IMR-90 (cell line): Measurements from ENCODE around the gene RGP1. TPM values are rescaled to one million over a fixed set of nuclear protein-coding genes. Genes with fewer than 3 reads are reported as not detected.
A peak's percentile ranks its signal among the peaks of the same experiment; 100 is the strongest.

ENCODE experiments used
- ATAC-seq: fragments of 200-7000 bp; cut with Tn5 transposase; 2 replicates; pipeline ENCODE4 v1.9.1; 2020; ENCODE audit warnings: low read depth, mild to moderate bottlenecking, moderate library complexity
- BruUV-seq: library from RNA; stranded (reverse); fragments of 400-500 nt; replicated peaks from 2 replicates; lab custom pipeline; 2021; lab: Mats Ljungman, UMichigan
- CTCF ChIA-PET: fragments of 300-600 bp; formaldehyde crosslinking; extraction: SDS; loops from one replicate; lab custom pipeline; 2021; ENCODE audit warnings: antibody characterized with exemption; lab: Yijun Ruan, JAX
- POLR2A ChIA-PET: fragments of 300-600 bp; sonication (Branson Sonifier 250); formaldehyde crosslinking; loops from one replicate; lab custom pipeline; 2022; ENCODE audit warnings: antibody characterized with exemption; ENCODE audit not compliant: unreplicated experiment; lab: Charles Lee
- DNase-seq: peaks from one replicate; pipeline ENCODE4 v3.0.0; 2013
- H2AFZ ChIP-seq: replicated peaks from 2 replicates; pipeline ENCODE3; 2013; ENCODE audit warnings: low read length, mild to moderate bottlenecking; ENCODE audit not compliant: poor library complexity
- H2AK5ac ChIP-seq: 2 replicates; pipeline ENCODE4 v1.6.1; 2013; ENCODE audit warnings: low read depth, low read length, inconsistent platforms
- H2AK9ac ChIP-seq: replicated peaks from 2 replicates; pipeline ENCODE3; 2013; ENCODE audit warnings: mild to moderate bottlenecking, low read depth, low read length, moderate library complexity; ENCODE audit not compliant: poor library complexity
- H2BK120ac ChIP-seq: 2 replicates; pipeline ENCODE4 v1.6.1; 2013; ENCODE audit warnings: low read depth, low read length, inconsistent platforms
- H2BK15ac ChIP-seq: 3 replicates; pipeline ENCODE4 v1.6.1; 2013; ENCODE audit warnings: low read depth, low read length, inconsistent platforms
- H2BK20ac ChIP-seq: 2 replicates; pipeline ENCODE4 v1.6.1; 2013; ENCODE audit warnings: low read depth, mild to moderate bottlenecking, inconsistent platforms, low read length, moderate library complexity
- H2BK5ac ChIP-seq: 2 replicates; pipeline ENCODE4 v1.6.1; 2013; ENCODE audit warnings: mild to moderate bottlenecking, low read depth, low read length, inconsistent platforms; ENCODE audit not compliant: poor library complexity, severe bottlenecking
- H3K14ac ChIP-seq: replicated peaks from 2 replicates; pipeline ENCODE4 v1.6.1; 2013; ENCODE audit warnings: low read depth, low read length, inconsistent platforms
- H3K18ac ChIP-seq: 2 replicates; pipeline ENCODE4 v1.6.1; 2013; ENCODE audit warnings: low read depth, low read length, control low read depth
- H3K23ac ChIP-seq: 2 replicates; pipeline ENCODE4 v1.6.1; 2013; ENCODE audit warnings: low read depth, low read length, inconsistent platforms
- H3K27ac ChIP-seq: 2 replicates; pipeline ENCODE4 v1.5.1; 2013; ENCODE audit warnings: mild to moderate bottlenecking, control low read depth, low read length; ENCODE audit not compliant: insufficient read depth
- H3K27me3 ChIP-seq: 2 replicates; pipeline ENCODE4 v1.6.1; 2013; ENCODE audit warnings: low read length; ENCODE audit not compliant: control insufficient read depth, insufficient read depth
- H3K36me3 ChIP-seq: 2 replicates; pipeline ENCODE4 v1.6.1; 2013; ENCODE audit warnings: low read length, mixed read lengths; ENCODE audit not compliant: control insufficient read depth, insufficient read depth
- H3K4ac ChIP-seq: 2 replicates; pipeline ENCODE4 v1.6.1; 2013; ENCODE audit warnings: low read depth, low read length, inconsistent platforms
- H3K4me1 ChIP-seq: 2 replicates; pipeline ENCODE4 v1.6.1; 2013; ENCODE audit warnings: low read length, mixed read lengths; ENCODE audit not compliant: control insufficient read depth, insufficient read depth
- H3K4me2 ChIP-seq: 2 replicates; pipeline ENCODE4 v1.6.1; 2013; ENCODE audit warnings: low read depth, mild to moderate bottlenecking, control low read depth, low read length, moderate library complexity
- H3K4me3 ChIP-seq: 2 replicates; pipeline ENCODE4 v1.5.1; 2013; ENCODE audit warnings: low read depth, mild to moderate bottlenecking, control low read depth, low read length, moderate library complexity; ENCODE audit not compliant: insufficient read depth
- H3K56ac ChIP-seq: 2 replicates; pipeline ENCODE4 v1.6.1; 2013; ENCODE audit warnings: low read length, inconsistent platforms; ENCODE audit not compliant: insufficient read depth; ENCODE audit errors: extremely low read depth
- H3K79me1 ChIP-seq, 2 experiments: 2 replicates each; pipeline ENCODE4 v1.6.1; 2013; ENCODE audit warnings: low read length in 2 of 2, inconsistent platforms in 1 of 2, low read depth in 1 of 2
- H3K9ac ChIP-seq: 2 replicates; pipeline ENCODE4 v1.6.1; 2013; ENCODE audit warnings: low read depth, low read length, control low read depth
- H3K9me1 ChIP-seq: 2 replicates; pipeline ENCODE4 v1.6.1; 2013; ENCODE audit warnings: low read length, inconsistent platforms; ENCODE audit not compliant: insufficient read depth
- H3K9me3 ChIP-seq: 2 replicates; pipeline ENCODE4 v1.6.1; 2013; ENCODE audit warnings: low read length; ENCODE audit not compliant: control insufficient read depth, insufficient read depth
- H4K20me1 ChIP-seq: 2 replicates; pipeline ENCODE4 v1.6.1; 2013; ENCODE audit warnings: low read length, inconsistent platforms; ENCODE audit not compliant: insufficient read depth
- H4K5ac ChIP-seq: 2 replicates; pipeline ENCODE4 v1.6.1; 2013; ENCODE audit warnings: mild to moderate bottlenecking, low read depth, low read length, control low read depth
- H4K8ac ChIP-seq, 2 experiments: 2 replicates each; pipeline ENCODE4 v1.6.1; 2013; ENCODE audit warnings: low read depth in 2 of 2, low read length in 2 of 2, control low read depth in 1 of 2, inconsistent platforms in 1 of 2
- H4K91ac ChIP-seq: 2 replicates; pipeline ENCODE4 v1.6.1; 2013; ENCODE audit warnings: low read depth, low read length, inconsistent platforms; ENCODE audit not compliant: insufficient read depth
- BHLHE40 ChIP-seq: fragments of 150-350 bp; IDR thresholded peaks from 2 replicates; pipeline ENCODE4 v1.6.1; 2016; ENCODE audit warnings: mild to moderate bottlenecking, low read depth, low read length
- FOS ChIP-seq: fragments of 150-350 bp; IDR thresholded peaks from 2 replicates; pipeline ENCODE4 v1.6.1; 2016; ENCODE audit warnings: low read depth, low read length
- NFE2L2 ChIP-seq: fragments of 150-350 bp; IDR thresholded peaks from 2 replicates; pipeline ENCODE4 v1.6.1; 2016; ENCODE audit warnings: low read depth, mild to moderate bottlenecking, low read length
- RCOR1 ChIP-seq: IDR thresholded peaks from 2 replicates; pipeline ENCODE4 v1.6.1; 2012; ENCODE audit warnings: mild to moderate bottlenecking, low read length, improper control_type of control experiment; ENCODE audit not compliant: insufficient replicate concordance
- SMC3 ChIP-seq: fragments of 150-350 bp; IDR thresholded peaks from 2 replicates; pipeline ENCODE4 v1.6.1; 2016; ENCODE audit warnings: low read depth, mild to moderate bottlenecking, antibody characterized with exemption, low read length, moderate library complexity
- WGBS, 2 experiments: methylation state at CpG; one replicate each; pipeline versions ENCODE4 v1.1.5 to v1.1.7; 2013; ENCODE audit warnings: missing lambda C conversion rate in 2 of 2; ENCODE audit not compliant: insufficient read length in 1 of 2; ENCODE audit errors: extremely low coverage in 2 of 2; 5-methylcytosine and 5-hydroxymethylcytosine counted together
- dilution Hi-C: fragments of 300-500 bp; cut with HindIII; formaldehyde crosslinking; loops from one replicate; pipeline ENCODE4 v1.14.3; 2018; ENCODE audit warnings: low sequenced_read_pairs; ENCODE audit not compliant: unreplicated experiment
- in situ Hi-C: fragments of 300-500 bp; cut with MboI; formaldehyde crosslinking; loops from 3 replicates; pipeline ENCODE4 v1.14.3; 2019; ENCODE audit warnings: low sequenced_read_pairs, inconsistent platforms, mixed read lengths
- intact Hi-C: fragments of 100-400 bp; cut with micrococcal nuclease; formaldehyde crosslinking; loops from 2 replicates; pipeline ENCODE4 v1.10.0; 2022
- polyA plus RNA-seq, 3 experiments: library from polyadenylated mRNA; depleted of rRNA; stranded (reverse); fragments of >200 nt; gene quantifications; 2 replicates each; pipeline ENCODE4 v1.2.3, GENCODE V29; 2012; ENCODE audit warnings: low replicate concordance in 1 of 3
- total RNA-seq: library from RNA; depleted of rRNA; stranded (reverse); fragments of >200 nt; gene quantifications from 2 replicates; pipeline ENCODE4 v1.2.3, GENCODE V29; 2012

Gene RGP1
- total and polyA plus RNA-seq, 2 of the 4 experiments (the other 2 are of a cell fraction), result 10.2 to 14.3 TPM

DNA sequence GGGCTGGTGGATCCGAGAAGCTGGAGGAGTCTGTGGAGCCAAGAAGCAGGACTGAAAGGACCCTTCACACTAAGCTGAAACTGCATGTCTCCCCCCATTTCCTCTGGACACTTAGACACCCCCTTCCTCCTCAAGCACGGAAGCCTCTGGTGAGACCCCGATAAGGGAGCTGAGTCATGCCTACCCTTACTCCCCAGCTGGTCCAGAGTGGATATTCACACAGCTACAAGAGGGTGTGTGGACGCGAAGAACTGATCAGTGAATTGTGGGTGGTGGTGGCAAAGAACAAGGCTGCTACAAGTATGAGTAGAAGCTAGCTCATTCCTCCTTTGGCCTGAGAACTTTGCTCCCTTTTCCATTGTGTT, 21.4 kb upstream of the RGP1 start:
- Histone ChIP-seq H4K20me1 (peaks cover 42% of the 10 kb centered on the region), H3K79me1 (peaks cover 20 to 73% of the 10 kb centered on the region in 2 experiments), H2BK5ac (peak overlapping the region; percentile 96), H4K91ac (peak overlapping the region; percentile 100), H3K56ac (peak overlapping the region; percentile 97), H3K18ac (peak overlapping the region; percentile 98), H2BK15ac (peak overlapping the region; percentile 97), H2BK120ac (peak overlapping the region; percentile 98), H3K36me3 (peaks cover 29% of the 10 kb centered on the region), H3K9me3 (no peaks in the 10 kb centered on the region), H3K27ac (peak overlapping the region; percentile 90), H3K14ac (peak overlapping the region; percentile 99), H2AK9ac (peak overlapping the region; percentile 93), H3K9ac (peak overlapping the region; percentile 90), H3K4me2 (peak overlapping the region; percentile 91), H3K9me1 (peaks cover 6% of the 10 kb centered on the region; the same call in 1 of the 2 replicates), H2AK5ac (peak overlapping the region; percentile 98), H2AFZ (peak overlapping the region; percentile 5), H4K5ac (peak overlapping the region; percentile 99), H2BK20ac (peak overlapping the region; percentile 99), H3K4me1 (peaks cover 25% of the 10 kb centered on the region), H3K4me3 (peak overlapping the region; percentile 41), H3K27me3 (no peaks in the 10 kb centered on the region), H3K4ac (peak overlapping the region; percentile 99), H4K8ac (peak overlapping the region; percentile 92 to 99), H3K23ac (peak overlapping the region; percentile 99)
- CTCF ChIA-PET, result interaction anchor here (1.1 to 1.8 kb wide), 4 partner anchors 9 to 69 kb away, joined by 3 to 6 read pairs (median 4); no protein-coding TSS in a partner anchor
- dilution Hi-C loops (no loop called here), intact Hi-C loops (loop anchor here (1.0 to 2.0 kb wide), 3 partner anchors 32 to 69 kb away; partner anchors contain the start of genes CCDC107 and RMRP), in situ Hi-C loops (no loop called here)
- TF ChIP-seq RCOR1 (no peak), FOS (no peak), NFE2L2 (peak; percentile 48; the same call in 1 of the 2 replicates), BHLHE40 (no peak), SMC3 (no peak)
- no TSS peak for BruUV-seq
- POLR2A ChIA-PET, result interaction anchor here (0.6 to 2.8 kb wide), 12 partner anchors 10 to 99 kb away, joined by 3 to 23 read pairs (median 3); partner anchors contain the start of genes CA9, CCDC107, RMRP and TPM2
- DNase-seq (no peak), ATAC-seq (no peak)
- no CpG with 5 or more reads among the region's 5 CpGs for WGBS, 2 experiments
